Fibroblast of lung (primary cell): Measurements from ENCODE around the gene IL10RA.
"Not testable (repeated sequence)": the region's sequence is repeated elsewhere in the genome, so short reads cannot be mapped to it uniquely, and the experiment has no call there.

Source experiments
- EZH2 ChIP-seq: IDR thresholded peaks from 2 replicates; pipeline ENCODE4 v1.5.1; 2012; ENCODE audit warnings: low read length, control low read depth, mild to moderate bottlenecking; ENCODE audit errors: missing control alignments
- TF ChIP-seq, protein P1 (sequence below), 2 donors: IDR thresholded peaks in 1 of 2; conservative IDR thresholded peaks in 1 of 2; 1 replicate in 1 of 2; 2 replicates in 1 of 2; pipeline ENCODE4 v1.5.1; 2011 to 2012; ENCODE audit warnings: low read length in 2 of 2, control low read depth in 1 of 2, inconsistent platforms in 1 of 2, low read depth in 1 of 2, mild to moderate bottlenecking in 1 of 2

DNA sequence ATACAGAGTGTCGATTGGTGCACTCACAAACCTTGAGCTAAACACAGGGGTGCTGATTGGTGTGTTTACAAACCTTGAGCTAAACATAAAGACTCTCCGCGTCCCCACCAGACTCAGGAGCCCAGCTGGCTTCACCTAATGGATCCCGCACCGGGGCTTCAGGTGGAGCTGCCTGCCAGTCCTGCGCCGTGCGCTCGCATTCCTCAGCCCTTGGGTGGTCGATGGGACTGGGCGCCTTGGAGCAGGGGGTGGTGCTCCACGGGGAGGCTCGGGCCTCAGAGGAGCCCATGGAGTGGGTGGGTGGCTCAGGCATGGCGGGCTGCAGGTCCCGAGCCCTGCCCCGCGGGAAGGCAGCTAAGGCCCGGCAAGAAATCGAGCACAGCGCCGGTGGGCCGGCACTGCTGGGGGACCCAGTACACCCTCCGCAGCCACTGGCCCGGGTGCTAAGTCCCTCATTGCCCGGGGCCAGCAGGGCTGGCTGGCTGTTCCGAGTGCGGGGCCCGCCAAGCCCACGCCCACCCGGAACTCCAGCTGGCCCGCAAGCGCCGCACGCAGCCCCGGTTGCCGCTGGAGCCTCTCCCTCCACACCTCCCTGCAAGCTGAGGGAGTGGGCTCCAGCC lies 7.8 kb upstream of the IL10RA start:
- TF ChIP-seq, protein P1, sequence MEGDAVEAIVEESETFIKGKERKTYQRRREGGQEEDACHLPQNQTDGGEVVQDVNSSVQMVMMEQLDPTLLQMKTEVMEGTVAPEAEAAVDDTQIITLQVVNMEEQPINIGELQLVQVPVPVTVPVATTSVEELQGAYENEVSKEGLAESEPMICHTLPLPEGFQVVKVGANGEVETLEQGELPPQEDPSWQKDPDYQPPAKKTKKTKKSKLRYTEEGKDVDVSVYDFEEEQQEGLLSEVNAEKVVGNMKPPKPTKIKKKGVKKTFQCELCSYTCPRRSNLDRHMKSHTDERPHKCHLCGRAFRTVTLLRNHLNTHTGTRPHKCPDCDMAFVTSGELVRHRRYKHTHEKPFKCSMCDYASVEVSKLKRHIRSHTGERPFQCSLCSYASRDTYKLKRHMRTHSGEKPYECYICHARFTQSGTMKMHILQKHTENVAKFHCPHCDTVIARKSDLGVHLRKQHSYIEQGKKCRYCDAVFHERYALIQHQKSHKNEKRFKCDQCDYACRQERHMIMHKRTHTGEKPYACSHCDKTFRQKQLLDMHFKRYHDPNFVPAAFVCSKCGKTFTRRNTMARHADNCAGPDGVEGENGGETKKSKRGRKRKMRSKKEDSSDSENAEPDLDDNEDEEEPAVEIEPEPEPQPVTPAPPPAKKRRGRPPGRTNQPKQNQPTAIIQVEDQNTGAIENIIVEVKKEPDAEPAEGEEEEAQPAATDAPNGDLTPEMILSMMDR (conservative IDR thresholded peaks at IDR 0.05 in 1 of 2, IDR thresholded peaks at IDR 0.05 in 1 of 2; ENCODE audit: low read depth in 1 of 2, low read length in 2 of 2) = not testable (repeated sequence)
- TF ChIP-seq EZH2 = not testable (repeated sequence)
